ENCODE measurements around the gene TMEM250. TPM values are rescaled to one million over a fixed set of nuclear protein-coding genes. Genes with fewer than 3 reads are reported as not detected.

TMEM250 gene
- total and polyA plus RNA-seq, 5 donors, result 16.5 to 25.5 (median 20.3) TPM

GRCh38 chr9:136078024-136078423, 40.7 kb downstream of the TMEM250 start:
- no peaks in the 10 kb centered on the region for H3K27me3 ChIP-seq (ENCODE audit: control insufficient read depth, insufficient read depth)
- no peak overlapping the region for H3K27ac ChIP-seq (ENCODE audit: low read length)
- 87% methylated on average over 12 of the region's 12 CpGs for WGBS
- ATAC-seq (no peak), DNase-seq (peak in 1 of 3 donors; percentile 37)
- no peaks in the 10 kb centered on the region for H3K4me1 ChIP-seq (ENCODE audit: control insufficient read depth, insufficient read depth, low read length)
- no peaks in the 10 kb centered on the region for H3K9me3 ChIP-seq (ENCODE audit: control insufficient read depth, low read length)
- intact Hi-C loops (cut with DNase I), result no loop called here
- H3K4me3 ChIP-seq (ENCODE audit: low read length), result no peak overlapping the region

GRCh38 chr9:136077491-136077890, 41.2 kb downstream of the TMEM250 start:
- H3K4me3 ChIP-seq (ENCODE audit: low read length), result no peak overlapping the region
- ATAC-seq (no peak), DNase-seq (peak in 1 of 3 donors; percentile 48)
- no peaks in the 10 kb centered on the region for H3K9me3 ChIP-seq (ENCODE audit: control insufficient read depth, low read length)
- H3K27ac ChIP-seq (ENCODE audit: low read length), result no peak overlapping the region
- H3K4me1 ChIP-seq (ENCODE audit: control insufficient read depth, insufficient read depth, low read length), result no peaks in the 10 kb centered on the region
- WGBS, result 85% methylated on average over 8 of the region's 8 CpGs
- H3K27me3 ChIP-seq (ENCODE audit: control insufficient read depth, insufficient read depth), result no peaks in the 10 kb centered on the region
- intact Hi-C loops (cut with DNase I), result no loop called here

- intact Hi-C loops (cut with DNase I), result no loop called here
- H3K4me1 ChIP-seq (ENCODE audit: control insufficient read depth, insufficient read depth, low read length), result no peaks in the 10 kb centered on the region
Measured at GRCh38 chr9:136075881-136076678, 42.6 kb downstream of the TMEM250 start.

DNA sequence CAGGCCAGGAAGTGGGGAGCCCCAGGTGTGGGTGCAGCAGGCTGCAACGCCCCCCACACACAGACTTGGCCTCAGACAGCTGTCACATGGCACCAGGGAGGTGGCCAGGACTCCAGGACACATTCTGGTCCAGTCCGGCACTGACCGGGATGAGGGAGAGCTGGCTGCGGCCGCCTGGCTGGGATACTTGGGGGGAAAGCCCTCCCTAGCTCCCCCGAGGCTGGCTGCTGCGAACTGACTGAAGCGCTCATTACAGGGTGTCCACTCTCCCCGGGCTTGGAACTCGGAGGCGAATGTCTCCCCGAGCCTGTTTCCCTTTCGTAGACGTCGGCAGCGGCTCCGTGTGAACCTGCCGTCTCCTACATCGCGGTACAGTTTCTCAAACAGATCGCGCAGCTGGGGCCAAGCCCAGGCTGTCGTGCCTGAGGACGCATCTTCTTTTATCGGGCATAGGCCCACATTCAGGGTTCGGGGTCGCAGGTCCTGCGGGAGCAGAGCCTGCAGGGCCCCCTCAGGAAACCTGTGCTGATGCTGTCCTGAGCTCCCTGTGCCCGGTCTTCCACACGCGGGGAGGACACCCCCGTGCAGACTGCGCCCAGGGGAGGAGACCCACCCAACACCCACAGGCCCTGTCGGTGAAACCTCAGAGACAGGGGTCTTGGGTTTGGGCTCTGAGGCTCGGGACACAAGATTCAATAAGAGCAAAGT, 43.4 kb downstream of the TMEM250 start:
- Histone ChIP-seq H3K9me3 (ENCODE audit: control insufficient read depth, low read length) (no peaks in the 10 kb centered on the region), H3K27me3 (ENCODE audit: control insufficient read depth, insufficient read depth) (no peaks in the 10 kb centered on the region), H3K4me1 (ENCODE audit: control insufficient read depth, insufficient read depth, low read length) (no peaks in the 10 kb centered on the region), H3K27ac (ENCODE audit: low read length) (no peak overlapping the region), H3K4me3 (ENCODE audit: low read length) (no peak overlapping the region)
- intact Hi-C loops (cut with DNase I), result no loop called here
- ATAC-seq (peak in 1 of 2 donors; percentile 11), DNase-seq (peak in 2 of 3 donors; percentile 46 to 52)
- 86% methylated on average over 35 of the region's 35 CpGs for WGBS

More at GRCh38 chr9:136075881-136076678, 42.6 kb downstream of the TMEM250 start:
- no peak for ATAC-seq
- 82% methylated on average over 26 of the region's 26 CpGs for WGBS
- no peak overlapping the region for H3K4me3 ChIP-seq (ENCODE audit: low read length)
- no peaks in the 10 kb centered on the region for H3K9me3 ChIP-seq (ENCODE audit: control insufficient read depth, low read length)
- no peak overlapping the region for H3K27ac ChIP-seq (ENCODE audit: low read length)
- DNase-seq, result peak in 2 of 3 donors; percentile 29 to 57
- no peaks in the 10 kb centered on the region for H3K27me3 ChIP-seq (ENCODE audit: control insufficient read depth, insufficient read depth)

GRCh38 chr9:136074706-136075105, 44.0 kb downstream of the TMEM250 start:
- H3K9me3 ChIP-seq (ENCODE audit: control insufficient read depth, low read length), result no peaks in the 10 kb centered on the region
- intact Hi-C loops (cut with DNase I), result no loop called here
- WGBS, result 90% methylated on average over 28 of the region's 28 CpGs
- no peak overlapping the region for H3K27ac ChIP-seq (ENCODE audit: low read length)
- DNase-seq, result peak in 1 of 3 donors; percentile 43
- no peak overlapping the region for H3K4me3 ChIP-seq (ENCODE audit: low read length)
- H3K27me3 ChIP-seq (ENCODE audit: control insufficient read depth, insufficient read depth), result no peaks in the 10 kb centered on the region
- no peaks in the 10 kb centered on the region for H3K4me1 ChIP-seq (ENCODE audit: control insufficient read depth, insufficient read depth, low read length)
- no peak for ATAC-seq

Other genes with a start within 250 kb of the TMEM250 start
- 10 to 100 TPM; 13.9 to 22.8 (median 18.3) TPM for gene CAMSAP1, start 211.3 kb downstream of the TMEM250 start, total RNA-seq
- gene CAMSAP1, start 211.3 kb downstream of the TMEM250 start, polyA plus RNA-seq, result 10.0 TPM
- 10 to 100 TPM; 64.0 to 88.7 (median 76.2) TPM for gene UBAC1, start 157.5 kb downstream of the TMEM250 start, total RNA-seq
- 83.3 TPM for gene UBAC1, start 157.5 kb downstream of the TMEM250 start, polyA plus RNA-seq
- 10 to 100 TPM; 31.4 to 45.3 (median 37.8) TPM for gene NACC2, start 23.6 kb downstream of the TMEM250 start, total RNA-seq
- gene NACC2, start 23.6 kb downstream of the TMEM250 start, polyA plus RNA-seq, result 19.4 TPM
- gene LHX3, start 86.3 kb upstream of the TMEM250 start, total RNA-seq, result not detected
- gene LHX3, start 86.3 kb upstream of the TMEM250 start, polyA plus RNA-seq, result not detected
- 1 to 10 TPM; 5.3 to 9.0 (median 7.5) TPM for gene QSOX2, start 126.9 kb upstream of the TMEM250 start, total RNA-seq
- 4.5 TPM for gene QSOX2, start 126.9 kb upstream of the TMEM250 start, polyA plus RNA-seq
- not detected for gene CCDC187, start 185.2 kb upstream of the TMEM250 start, total RNA-seq
- gene CCDC187, start 185.2 kb upstream of the TMEM250 start, polyA plus RNA-seq, result not detected
- gene GPSM1, start 208.7 kb upstream of the TMEM250 start, total RNA-seq, result 10 to 100 TPM; 46.3 to 90.6 (median 71.6) TPM
- gene GPSM1, start 208.7 kb upstream of the TMEM250 start, polyA plus RNA-seq, result 73.3 TPM
- 10 to 100 TPM; 15.2 to 24.9 (median 22.2) TPM for gene DNLZ, start 244.9 kb upstream of the TMEM250 start, total RNA-seq
- gene DNLZ, start 244.9 kb upstream of the TMEM250 start, polyA plus RNA-seq, result 17.1 TPM